ENCODE results near the gene SLC35B2. TPM values are rescaled to one million over a fixed set of nuclear protein-coding genes. Genes with fewer than 3 reads are reported as not detected.

Gene SLC35B2
- total RNA-seq, 2 experiments from 2014 or later, result 13.9 to 16.5 TPM

DNA sequence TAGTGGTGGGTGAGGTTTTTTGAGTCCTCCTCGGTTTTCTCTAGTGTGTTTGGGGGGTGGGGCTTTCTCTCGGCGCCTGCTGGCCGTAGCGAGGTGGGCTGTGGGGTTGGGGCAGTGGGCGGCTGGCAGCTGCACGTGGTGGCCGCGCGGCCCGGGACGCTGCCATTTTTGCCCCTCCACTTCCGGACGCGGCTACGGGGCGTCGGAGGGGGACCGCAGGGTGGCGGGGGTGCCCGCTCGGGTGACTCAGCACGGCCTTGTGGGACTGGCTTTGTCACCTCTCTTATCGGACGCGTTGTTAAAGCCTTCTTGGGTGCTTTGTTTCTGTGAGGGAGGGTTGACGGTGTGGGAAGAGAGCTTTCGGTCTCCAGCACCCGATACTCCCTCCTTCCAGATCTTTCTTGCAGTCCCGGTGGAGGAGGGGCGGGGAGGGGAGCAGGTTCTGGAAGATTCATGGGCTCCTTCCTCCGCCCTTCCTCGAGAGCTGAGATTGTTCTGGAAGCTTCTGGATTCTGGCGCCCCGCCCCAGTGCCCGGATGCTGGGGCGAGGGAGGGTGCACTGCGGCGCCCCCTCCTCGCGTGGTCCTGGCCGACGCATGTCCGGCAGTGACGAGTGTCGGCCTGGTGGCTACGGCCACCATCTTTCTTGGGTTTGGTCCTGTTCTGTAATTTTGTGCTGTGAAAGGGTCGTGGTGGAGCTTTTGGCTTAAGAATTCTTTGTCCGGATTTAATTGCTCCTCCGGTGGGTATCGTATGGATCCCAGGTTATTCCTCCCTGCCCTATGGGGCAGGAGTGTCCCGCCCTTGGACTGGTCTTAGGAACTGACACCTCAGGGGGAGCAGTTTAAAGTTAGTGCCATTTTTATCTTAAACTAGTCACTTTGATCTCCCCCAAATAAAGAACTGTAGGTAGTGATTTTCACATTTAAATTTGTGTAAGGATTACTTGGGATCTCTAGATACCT lies 9.7 kb downstream of the SLC35B2 start:
- Histone ChIP-seq H4K20me1 (ENCODE audit: insufficient read depth, low read length) (peaks cover 46% of the 10 kb centered on the region), H3K9me3 (ENCODE audit: low read length) (no peaks in the 10 kb centered on the region), H3K27ac (ENCODE audit: low read depth, low read length, poor library complexity, severe bottlenecking) (peak overlapping the region; percentile 81), H3K36me3 (ENCODE audit: insufficient read depth, low read length) (peaks cover 57% of the 10 kb centered on the region), H3K4me2 (ENCODE audit: low read length) (peak overlapping the region; percentile 98), H3K79me2 (ENCODE audit: insufficient read depth, low read depth, low read length) (peaks cover 52% of the 10 kb centered on the region), H3K4me3 (ENCODE audit: low read depth, low read length, poor library complexity, severe bottlenecking) (peak overlapping the region; percentile 93), H3K9me2 (ENCODE audit: insufficient read depth, low read length) (no peaks in the 10 kb centered on the region), H2AFZ (ENCODE audit: low read length) (no peak overlapping the region), H3K4me1 (ENCODE audit: insufficient read depth, low read length, poor library complexity, severe bottlenecking) (peaks cover 45% of the 10 kb centered on the region)
- peak; percentile 74 for DNase-seq (ENCODE audit: low spot score)
- intact Hi-C loops (cut with micrococcal nuclease; ENCODE audit: unreplicated experiment), result loop anchor here (2.0 kb wide), 1 partner anchor 25 kb away; the partner anchor contains the start of gene SLC29A1
- ChIA-PET CTCF (ENCODE audit: unreplicated experiment) (interaction anchor here (0.5 kb wide), 1 partner anchor 26 kb away, joined by 4 read pairs; no protein-coding TSS in a partner anchor), POLR2A (interaction anchor here (0.6 to 3.5 kb wide), 7 partner anchors 9 to 535 kb away, joined by 3 to 22 read pairs (median 5); partner anchors contain the start of gene SLC35B2)
- TF ChIP-seq, protein P1, sequence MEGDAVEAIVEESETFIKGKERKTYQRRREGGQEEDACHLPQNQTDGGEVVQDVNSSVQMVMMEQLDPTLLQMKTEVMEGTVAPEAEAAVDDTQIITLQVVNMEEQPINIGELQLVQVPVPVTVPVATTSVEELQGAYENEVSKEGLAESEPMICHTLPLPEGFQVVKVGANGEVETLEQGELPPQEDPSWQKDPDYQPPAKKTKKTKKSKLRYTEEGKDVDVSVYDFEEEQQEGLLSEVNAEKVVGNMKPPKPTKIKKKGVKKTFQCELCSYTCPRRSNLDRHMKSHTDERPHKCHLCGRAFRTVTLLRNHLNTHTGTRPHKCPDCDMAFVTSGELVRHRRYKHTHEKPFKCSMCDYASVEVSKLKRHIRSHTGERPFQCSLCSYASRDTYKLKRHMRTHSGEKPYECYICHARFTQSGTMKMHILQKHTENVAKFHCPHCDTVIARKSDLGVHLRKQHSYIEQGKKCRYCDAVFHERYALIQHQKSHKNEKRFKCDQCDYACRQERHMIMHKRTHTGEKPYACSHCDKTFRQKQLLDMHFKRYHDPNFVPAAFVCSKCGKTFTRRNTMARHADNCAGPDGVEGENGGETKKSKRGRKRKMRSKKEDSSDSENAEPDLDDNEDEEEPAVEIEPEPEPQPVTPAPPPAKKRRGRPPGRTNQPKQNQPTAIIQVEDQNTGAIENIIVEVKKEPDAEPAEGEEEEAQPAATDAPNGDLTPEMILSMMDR (conservative IDR thresholded peaks at IDR 0.05; ENCODE audit: low read length), result no peak
- TF ChIP-seq EZH2phosphoT487 (IDR thresholded peaks at IDR 0.05; ENCODE audit: borderline replicate concordance, low read depth, low read length), result no peak
- BruUV-seq (replicated peaks), result no TSS peak

DNA sequence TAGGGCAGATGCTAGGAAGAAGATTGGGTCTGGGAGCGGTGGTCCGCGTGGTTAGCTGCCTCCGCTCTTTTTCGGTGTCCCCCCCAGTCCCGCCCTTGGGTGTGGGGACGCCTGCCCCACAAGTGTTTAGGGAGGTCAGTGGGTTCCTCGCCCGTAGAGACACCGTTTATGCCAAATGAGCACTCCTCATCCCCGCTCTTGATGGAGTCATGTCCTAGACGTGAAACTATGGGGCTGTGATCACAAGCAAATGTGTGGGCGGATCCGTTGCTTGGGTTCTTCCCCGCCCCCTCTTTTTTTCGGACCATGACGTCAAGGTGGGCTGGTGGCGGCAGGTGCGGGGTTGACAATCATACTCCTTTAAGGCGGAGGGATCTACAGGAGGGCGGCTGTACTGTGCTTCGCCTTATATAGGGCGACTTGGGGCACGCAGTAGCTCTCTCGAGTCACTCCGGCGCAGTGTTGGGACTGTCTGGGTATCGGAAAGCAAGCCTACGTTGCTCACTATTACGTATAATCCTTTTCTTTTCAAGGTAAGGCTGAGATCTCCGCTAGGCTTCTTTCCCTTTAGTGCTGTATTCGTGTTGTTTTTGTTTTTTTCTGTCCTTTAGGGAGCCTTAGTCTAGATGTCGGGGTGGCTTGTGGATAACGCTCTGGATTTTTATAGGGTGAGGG lies 10.5 kb downstream of the SLC35B2 start, which contains the start of gene HSP90AB1:
Gene HSP90AB1, plus strand, starts transcription at position 439 of the 675 bp plus-strand sequence. CDS start 1,529 bp downstream, outside the sequence.
- Histone ChIP-seq H3K4me2 (ENCODE audit: low read length) (peak within 1 kb of the TSS; percentile 98), H2AFZ (ENCODE audit: low read length) (peak within 1 kb of the TSS; percentile 67; the same call in 1 of the 2 replicates), H4K20me1 (ENCODE audit: insufficient read depth, low read length) (peaks cover 45% of the 10 kb centered on the region), H3K79me2 (ENCODE audit: insufficient read depth, low read depth, low read length) (peaks cover 50% of the 10 kb centered on the region), H3K4me1 (ENCODE audit: insufficient read depth, low read length, poor library complexity, severe bottlenecking) (peaks cover 45% of the 10 kb centered on the region), H3K9me2 (ENCODE audit: insufficient read depth, low read length) (no peaks in the 10 kb centered on the region), H3K36me3 (ENCODE audit: insufficient read depth, low read length) (peaks cover 49% of the 10 kb centered on the region), H3K27ac (ENCODE audit: low read depth, low read length, poor library complexity, severe bottlenecking) (peak within 1 kb of the TSS; percentile 81), H3K4me3 (ENCODE audit: low read depth, low read length, poor library complexity, severe bottlenecking) (peak within 1 kb of the TSS; percentile 93), H3K9me3 (ENCODE audit: low read length) (no peaks in the 10 kb centered on the region)
- no TSS peak for BruUV-seq (replicated peaks)
- no peak for TF ChIP-seq EZH2phosphoT487 (IDR thresholded peaks at IDR 0.05; ENCODE audit: borderline replicate concordance, low read depth, low read length)
- DNase-seq (ENCODE audit: low spot score), result peak; percentile 99
- intact Hi-C loops (cut with micrococcal nuclease; ENCODE audit: unreplicated experiment), result loop anchor here (1.0 to 2.0 kb wide), 3 partner anchors 18 to 120 kb away; partner anchors contain the start of gene SLC29A1
- CTCF ChIA-PET (ENCODE audit: unreplicated experiment), result interaction anchor here (0.6 to 1.9 kb wide), 3 partner anchors 11 to 22 kb away, joined by 3 to 10 read pairs (median 3); no protein-coding TSS in a partner anchor
- POLR2A ChIA-PET, result interaction anchor here (0.6 to 3.5 kb wide), 6 partner anchors 10 to 534 kb away, joined by 3 to 22 read pairs (median 4); partner anchors contain the start of gene SLC35B2

Data from OCI-LY7 (cell line).